ENCODE data around the gene IRF4.

DNA sequence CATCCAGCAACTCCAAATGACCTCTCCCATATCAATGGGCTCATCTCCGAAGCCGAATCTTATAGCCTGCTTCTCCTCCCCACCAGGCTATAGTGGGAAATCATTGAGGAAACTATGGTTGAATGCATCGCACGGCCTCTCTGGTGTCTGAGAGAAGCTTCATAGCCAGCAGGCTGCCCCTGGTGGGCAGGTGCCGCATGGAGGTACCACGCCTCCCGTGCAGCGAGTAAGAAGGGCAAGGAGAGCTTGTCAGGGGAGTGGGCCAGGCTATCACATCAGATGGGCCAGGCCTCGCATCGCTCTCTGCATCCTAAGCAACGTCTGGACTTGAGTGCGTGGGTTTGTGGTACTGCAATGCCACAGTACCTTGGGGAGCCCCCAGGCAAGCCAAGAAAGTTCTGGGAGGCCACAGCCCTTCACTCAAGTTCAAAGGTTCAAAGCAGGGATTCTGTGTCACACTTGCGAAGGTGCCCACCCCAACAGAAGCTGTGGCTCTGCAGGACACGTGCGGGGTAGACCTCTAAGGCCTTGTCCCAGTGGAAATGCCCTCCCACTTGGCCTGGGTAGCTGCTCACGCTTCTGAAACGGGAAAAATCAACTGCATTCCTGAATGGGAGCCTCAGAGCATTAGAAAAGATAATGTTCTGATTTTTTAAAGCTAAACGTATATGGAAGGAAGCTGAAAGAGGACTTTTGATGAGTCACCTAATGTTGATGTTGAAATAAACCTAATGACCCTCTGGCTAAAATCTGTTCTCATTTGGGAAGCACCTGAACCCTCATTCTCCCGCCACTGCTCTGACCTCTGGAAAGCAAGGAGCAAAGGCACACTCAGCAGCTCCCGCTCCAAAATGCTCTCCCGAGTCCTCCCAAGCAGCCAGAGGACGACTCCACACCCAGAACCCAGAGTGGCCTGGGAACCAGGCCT is 8.4 kb upstream of the IRF4 start:
- TF ChIP-seq, protein P1, sequence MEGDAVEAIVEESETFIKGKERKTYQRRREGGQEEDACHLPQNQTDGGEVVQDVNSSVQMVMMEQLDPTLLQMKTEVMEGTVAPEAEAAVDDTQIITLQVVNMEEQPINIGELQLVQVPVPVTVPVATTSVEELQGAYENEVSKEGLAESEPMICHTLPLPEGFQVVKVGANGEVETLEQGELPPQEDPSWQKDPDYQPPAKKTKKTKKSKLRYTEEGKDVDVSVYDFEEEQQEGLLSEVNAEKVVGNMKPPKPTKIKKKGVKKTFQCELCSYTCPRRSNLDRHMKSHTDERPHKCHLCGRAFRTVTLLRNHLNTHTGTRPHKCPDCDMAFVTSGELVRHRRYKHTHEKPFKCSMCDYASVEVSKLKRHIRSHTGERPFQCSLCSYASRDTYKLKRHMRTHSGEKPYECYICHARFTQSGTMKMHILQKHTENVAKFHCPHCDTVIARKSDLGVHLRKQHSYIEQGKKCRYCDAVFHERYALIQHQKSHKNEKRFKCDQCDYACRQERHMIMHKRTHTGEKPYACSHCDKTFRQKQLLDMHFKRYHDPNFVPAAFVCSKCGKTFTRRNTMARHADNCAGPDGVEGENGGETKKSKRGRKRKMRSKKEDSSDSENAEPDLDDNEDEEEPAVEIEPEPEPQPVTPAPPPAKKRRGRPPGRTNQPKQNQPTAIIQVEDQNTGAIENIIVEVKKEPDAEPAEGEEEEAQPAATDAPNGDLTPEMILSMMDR (IDR thresholded peaks at IDR 0.05; ENCODE audit: insufficient read depth, low read length, poor library complexity, severe bottlenecking), result no peak
- no peak for TF ChIP-seq EZH2phosphoT487 (conservative IDR thresholded peaks at IDR 0.05; ENCODE audit: low read length)
